GM12801 (cell line): ENCODE measurements around the gene DNAJC8.

Source experiments
- CTCF ChIP-seq: IDR thresholded peaks from one replicate; pipeline ENCODE4 v1.5.1; 2011; ENCODE audit warnings: control low read depth; ENCODE audit not compliant: insufficient read length; ENCODE audit errors: extremely low read depth

DNAJC8 gene

GRCh38 chr1:28173151-28173979 is 59.5 kb downstream of the DNAJC8 start:
- no peak for TF ChIP-seq CTCF

- no peak for TF ChIP-seq CTCF
These were observed 60.1 kb downstream of the DNAJC8 start for GRCh38 chr1:28172713-28173150.

DNA sequence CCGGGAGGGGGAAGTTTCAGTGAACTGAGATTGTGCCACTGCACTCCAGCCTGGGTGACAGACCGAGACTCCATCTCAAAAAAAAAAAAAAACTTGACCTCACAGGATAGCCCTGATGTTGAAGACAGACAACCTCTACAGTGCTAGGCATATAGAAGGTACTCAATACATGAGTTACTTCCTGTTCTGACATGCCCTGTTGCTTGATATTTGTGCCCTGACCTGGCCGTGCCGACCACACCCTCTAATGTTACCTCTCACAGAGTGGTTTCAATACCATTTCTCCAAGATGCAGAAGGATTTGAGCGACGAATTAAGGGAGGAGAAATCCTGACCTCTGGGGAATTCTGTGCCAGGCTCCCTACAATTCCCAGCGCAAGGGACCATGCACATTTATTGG is 61.6 kb downstream of the DNAJC8 start:
- TF ChIP-seq CTCF, result no peak

- TF ChIP-seq CTCF, result no peak
These were observed 62.7 kb downstream of the DNAJC8 start for GRCh38 chr1:28170001-28170596.

DNA sequence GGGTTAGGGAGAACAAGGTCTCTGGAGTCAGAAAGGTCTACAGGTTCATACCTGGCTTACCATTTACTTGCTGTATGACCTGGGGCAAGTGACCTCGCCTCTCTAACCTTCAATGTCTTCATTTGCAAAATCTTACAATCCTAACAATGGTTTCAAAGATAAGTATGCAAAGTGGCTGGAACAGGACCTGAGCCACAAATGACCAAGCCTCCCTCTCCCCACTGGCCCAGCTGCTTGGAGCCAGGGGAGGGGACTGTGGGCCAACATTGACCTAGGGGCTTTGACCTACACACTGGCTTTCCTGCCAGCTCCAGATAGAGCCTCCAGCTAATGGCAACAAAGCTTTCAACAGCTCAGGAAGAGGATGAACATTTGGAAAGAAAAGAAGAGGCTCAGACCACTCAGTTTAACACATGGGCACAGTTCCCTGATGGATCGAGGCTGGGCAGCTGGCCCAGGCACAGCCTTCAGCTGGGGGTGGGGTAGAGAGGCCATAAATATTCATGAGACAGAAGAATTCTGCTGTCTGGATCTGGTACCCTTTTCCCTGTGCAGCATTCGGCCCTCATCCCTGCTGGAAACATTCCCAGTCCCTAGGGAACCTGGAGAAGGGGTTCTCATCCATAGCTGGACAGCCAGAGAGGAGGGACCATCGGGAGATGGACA is 69.2 kb downstream of the DNAJC8 start:
- no peak for TF ChIP-seq CTCF

DNA sequence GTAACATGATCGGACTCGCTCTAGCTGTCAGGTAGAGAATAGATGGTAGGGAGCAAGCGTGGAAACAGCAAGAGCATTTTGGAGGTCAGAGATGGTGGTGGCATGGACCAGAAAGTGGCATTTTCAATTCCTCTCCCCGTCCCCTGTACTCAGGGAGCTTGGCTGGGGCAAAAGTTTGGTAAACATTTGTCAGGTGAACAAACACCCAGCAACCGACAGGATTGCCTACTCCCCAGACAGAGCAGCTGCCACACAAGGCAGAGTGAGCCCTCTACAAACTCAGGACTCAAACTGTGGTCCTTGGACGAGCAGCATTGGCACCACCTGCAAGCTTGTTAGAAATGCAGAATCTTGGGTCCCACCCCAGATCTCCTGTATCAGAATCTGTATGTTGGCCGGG is 70.7 kb downstream of the DNAJC8 start:
- no peak for TF ChIP-seq CTCF

GRCh38 chr1:28161751-28162150 is 71.1 kb downstream of the DNAJC8 start:
- no peak for TF ChIP-seq CTCF
